GM12878 (cell line): ENCODE results near the gene PNLIPRP2. TPM values are rescaled to one million over a fixed set of nuclear protein-coding genes. Genes with fewer than 3 reads are reported as not detected.

Source experiments
- ATAC-seq: fragments of 200-7000 bp; cut with Tn5 transposase; 3 replicates; pipeline ENCODE4 v1.9.1; 2020; ENCODE audit warnings: mild to moderate bottlenecking, moderate library complexity
- BruUV-seq: library from RNA; stranded (reverse); fragments of 400-500 nt; replicated peaks from 2 replicates; lab custom pipeline; 2021; lab: Mats Ljungman, UMichigan
- CTCF ChIA-PET: fragments of 300-600 bp; sonication (Branson Sonifier 250); formaldehyde crosslinking; extraction: SDS; loops from one replicate; lab custom pipeline; 2021; ENCODE audit warnings: inconsistent platforms; lab: Yijun Ruan, JAX
- POLR2A ChIA-PET: fragments of 350-600 bp; formaldehyde crosslinking; extraction: SDS; loops from one replicate; lab custom pipeline; 2021; ENCODE audit warnings: inconsistent platforms; lab: Charles Lee
- RAD21 ChIA-PET: fragments of 300-600 bp; sonication (Branson Sonifier 250); formaldehyde crosslinking; loops from one replicate; lab custom pipeline; 2023; ENCODE audit warnings: antibody characterized with exemption; ENCODE audit not compliant: unreplicated experiment; lab: Charles Lee
- SMC1A ChIA-PET: fragments of 300-600 bp; sonication (Branson Sonifier 250); formaldehyde crosslinking; loops from one replicate; lab custom pipeline; 2023; ENCODE audit not compliant: unreplicated experiment, uncharacterized antibody; lab: Charles Lee
- DNase-seq: peaks from one replicate; pipeline ENCODE4 v3.0.0-alpha.2; 2011; ENCODE audit warnings: low read depth, low spot score
- FAIRE-seq: peaks from 3 replicates; lab custom pipeline; 2011; peaks lifted over from hg19 to GRCh38; lab: Jason Lieb, UNC
- H2AFZ ChIP-seq: 2 replicates; pipeline ENCODE4 v1.6.0; 2011; ENCODE audit warnings: low read depth, low read length, control low read depth; ENCODE audit not compliant: control insufficient read depth
- H3K27ac ChIP-seq: 2 replicates; pipeline ENCODE4 v1.5.1; 2011; ENCODE audit warnings: control low read depth; ENCODE audit not compliant: control insufficient read depth, insufficient read depth
- H3K27me3 ChIP-seq, 2 experiments: replicated peaks in 1 of 2; 2 replicates each; pipeline versions ENCODE4 v1.6.0 to v1.6.1; 2011; ENCODE audit warnings: low read length in 1 of 2; ENCODE audit not compliant: control insufficient read depth in 2 of 2, insufficient read depth in 2 of 2
- H3K36me3 ChIP-seq, 2 experiments: 2 replicates each; pipeline ENCODE4 v1.5.1; 2011; ENCODE audit warnings: low read length in 1 of 2; ENCODE audit not compliant: control insufficient read depth in 2 of 2, insufficient read depth in 2 of 2
- H3K4me1 ChIP-seq: 2 replicates; pipeline ENCODE4 v1.6.1; 2011; ENCODE audit warnings: mild to moderate bottlenecking, low read length, moderate library complexity, mixed read lengths; ENCODE audit not compliant: control insufficient read depth, insufficient read depth
- H3K4me2 ChIP-seq: 2 replicates; pipeline ENCODE4 v1.6.0; 2011; ENCODE audit warnings: control low read depth; ENCODE audit not compliant: control insufficient read depth, insufficient read depth
- H3K4me3 ChIP-seq: fragments of 200-600 bp; sonication (generic); 2 replicates; pipeline ENCODE4 v1.5.1; 2016
- H3K79me2 ChIP-seq: 2 replicates; pipeline ENCODE4 v1.6.0; 2011; ENCODE audit warnings: low read length; ENCODE audit not compliant: control insufficient read depth, insufficient read depth
- H3K9ac ChIP-seq: 2 replicates; pipeline ENCODE4 v1.8.0; 2011; ENCODE audit warnings: low read length, control low read depth, mixed read lengths; ENCODE audit not compliant: control insufficient read depth, insufficient read depth
- H3K9me3 ChIP-seq: replicated peaks from 3 replicates; pipeline ENCODE4 v1.5.1; 2011; ENCODE audit warnings: mild to moderate bottlenecking, low read length; ENCODE audit not compliant: control insufficient read depth, insufficient read depth
- H4K20me1 ChIP-seq: 2 replicates; pipeline ENCODE4 v1.6.0; 2011; ENCODE audit not compliant: control insufficient read depth, insufficient read depth
- CEBPB ChIP-seq, 2 experiments: fragments of 150-350 bp in 1 of 2; IDR thresholded peaks; 2 replicates each; pipeline ENCODE4 v1.6.1; 2012 to 2014; ENCODE audit warnings: low read depth in 2 of 2, low read length in 2 of 2, borderline replicate concordance in 1 of 2, inconsistent platforms in 1 of 2
- CREB1 ChIP-seq: IDR thresholded peaks from 2 replicates; pipeline ENCODE4 v1.6.1; 2012; ENCODE audit warnings: low read depth, mild to moderate bottlenecking, inconsistent platforms
- HCFC1 ChIP-seq: fragments of 150-350 bp; IDR thresholded peaks from 2 replicates; pipeline ENCODE4 v1.6.1; 2014; ENCODE audit warnings: low read length
- HDAC2 ChIP-seq: fragments of 200-600 bp; sonication (generic); IDR thresholded peaks from 2 replicates; pipeline ENCODE4 v1.6.1; 2017
- IKZF2 ChIP-seq, 2 experiments: fragments of 450-650 bp; IDR thresholded peaks; 2 replicates each; pipeline ENCODE4 v1.6.1; 2017; ENCODE audit warnings: mild to moderate bottlenecking in 2 of 2, moderate library complexity in 2 of 2
- MXI1 ChIP-seq: fragments of 150-350 bp; IDR thresholded peaks from 2 replicates; pipeline ENCODE4 v1.6.1; 2011; ENCODE audit warnings: low read depth, mild to moderate bottlenecking, inconsistent platforms, low read length, improper control_type of control experiment
- NFIC ChIP-seq: IDR thresholded peaks from 2 replicates; pipeline ENCODE4 v1.6.1; 2012; ENCODE audit warnings: low read depth, mild to moderate bottlenecking, inconsistent platforms, low read length, moderate library complexity
- RELA ChIP-seq: fragments of 450-650 bp; IDR thresholded peaks from 2 replicates; pipeline ENCODE4 v1.8.0; 2014; ENCODE audit warnings: borderline replicate concordance; ENCODE audit not compliant: partially characterized antibody
- SREBF2 ChIP-seq: IDR thresholded peaks from 2 replicates; pipeline ENCODE4 v1.6.1; 2012; ENCODE audit warnings: mild to moderate bottlenecking, low read length
- SUPT20H ChIP-seq: IDR thresholded peaks from 2 replicates; pipeline ENCODE4 v1.6.1; 2011; ENCODE audit warnings: low read depth, mild to moderate bottlenecking, low read length, moderate library complexity, borderline replicate concordance; ENCODE audit not compliant: control insufficient read depth
- SUZ12 ChIP-seq: fragments of 200-600 bp; sonication (generic); IDR thresholded peaks from one replicate; pipeline ENCODE4 v1.6.1; 2018; ENCODE audit warnings: antibody characterized with exemption, mild to moderate bottlenecking; ENCODE audit not compliant: unreplicated experiment
- TCF7 ChIP-seq: IDR thresholded peaks from 2 replicates; pipeline ENCODE4 v1.6.1; 2014; ENCODE audit warnings: antibody characterized with exemption, borderline replicate concordance
- WRNIP1 ChIP-seq: IDR thresholded peaks from 2 replicates; pipeline ENCODE4 v1.6.1; 2011; ENCODE audit warnings: low read depth, low read length, improper control_type of control experiment, borderline replicate concordance
- ZBTB33 ChIP-seq: fragments of 450-650 bp; IDR thresholded peaks from 2 replicates; pipeline ENCODE4 v1.6.1; 2017; ENCODE audit warnings: mild to moderate bottlenecking
- ZBTB40 ChIP-seq: fragments of 450-650 bp; IDR thresholded peaks from 2 replicates; pipeline ENCODE4 v1.6.1; 2016; ENCODE audit warnings: mild to moderate bottlenecking, moderate library complexity, borderline replicate concordance
- WGBS: methylation state at CpG from one replicate; pipeline ENCODE4 v1.1.6; 2016; ENCODE audit warnings: low lambda C conversion rate; ENCODE audit not compliant: insufficient replicate concordance, insufficient coverage; ENCODE audit errors: missing lambda C conversion rate; 5-methylcytosine and 5-hydroxymethylcytosine counted together
- in situ Hi-C: fragments of 300-500 bp; cut with MboI; formaldehyde crosslinking; loops from 9 replicates; pipeline ENCODE4 v1.14.3; 2018; ENCODE audit warnings: mixed read lengths
- intact Hi-C: fragments of 100-400 bp; cut with micrococcal nuclease; formaldehyde crosslinking; loops from one replicate; pipeline ENCODE4 v1.14.2; 2022; ENCODE audit not compliant: unreplicated experiment
- polyA plus RNA-seq, 11 experiments: library from polyadenylated mRNA; depleted of rRNA in 4 of 11; unstranded in 6 of 11; stranded (reverse) in 5 of 11; fragments of >200 nt; fragmentation: Nextera tagmentation in 4 of 11; fragmentation: Illumina TruSeq in 1 of 11; extraction: Ambion mirVana in 4 of 11; extraction: Trizol in 1 of 11; gene quantifications; 1 replicate in 1 of 11; 2 replicates in 10 of 11; pipeline versions ENCODE4 v1.2.1 to v1.2.3, GENCODE V29; 2011 to 2016; ENCODE audit warnings: inconsistent platforms in 2 of 11, missing spikeins in 2 of 11, low read depth in 1 of 11
- total RNA-seq, 4 experiments: library from RNA; depleted of rRNA in 3 of 4; stranded (reverse); fragments of >200 nt in 3 of 4; fragmentation: Illumina TruSeq in 1 of 4; extraction: Trizol in 1 of 4; gene quantifications; 2 replicates each; pipeline versions ENCODE4 v1.2.1 to v1.2.3, GENCODE V29; 2013 to 2021

PNLIPRP2 gene
- total and polyA plus RNA-seq, 10 of the 15 experiments (the other 5 are each of a cell fraction or from before 2014, with no cell fraction given) = 0.33 TPM; not detected in 9

GRCh38 chr10:116590590-116591444, 29.9 kb upstream of the PNLIPRP2 start, which contains the start of gene PNLIPRP1:
Gene PNLIPRP1 (plus strand): TSS chr10:116590959. CDS start chr10:116591130, 171 bp downstream.
- Histone ChIP-seq H3K4me1 (no peaks in the 10 kb centered on the region), H3K9ac (no peak within 1 kb of the TSS), H3K27me3 (no peaks in the 10 kb centered on the region), H3K9me3 (no peaks in the 10 kb centered on the region), H3K4me3 (no peak within 1 kb of the TSS), H3K4me2 (no peak within 1 kb of the TSS), H3K79me2 (no peaks in the 10 kb centered on the region), H3K36me3 (no peaks in the 10 kb centered on the region), H4K20me1 (no peaks in the 10 kb centered on the region), H3K27ac (no peak within 1 kb of the TSS), H2AFZ (no peak within 1 kb of the TSS)
- SMC1A ChIA-PET = no interaction called here
- in situ Hi-C loops = no loop called here
- CTCF ChIA-PET = no interaction called here
- RAD21 ChIA-PET = no interaction called here
- WGBS = 28% methylated on average over 9 of the region's 9 CpGs
- ATAC-seq = no peak
- BruUV-seq = no TSS peak
- POLR2A ChIA-PET = no interaction called here
- no peak for TF ChIP-seq IKZF2 (IDR thresholded peaks at IDR 0.05)
- no peak for TF ChIP-seq ZBTB33
- TF ChIP-seq RELA = no peak
- no peak for TF ChIP-seq MXI1
- no peak for TF ChIP-seq SUPT20H
- TF ChIP-seq CREB1 = no peak
- no peak for TF ChIP-seq NFIC
- TF ChIP-seq TCF7 = no peak
- no peak for TF ChIP-seq ZBTB40
- no peak for TF ChIP-seq CEBPB (IDR thresholded peaks at IDR 0.05; ENCODE audit: borderline replicate concordance in 1 of 2, low read depth in 2 of 2, low read length in 2 of 2)
- no peak for TF ChIP-seq SUZ12
- no peak for TF ChIP-seq WRNIP1
- TF ChIP-seq HDAC2 = no peak
- TF ChIP-seq HCFC1 = no peak
- TF ChIP-seq SREBF2 = no peak
- no peak for DNase-seq
- FAIRE-seq = no peak
- intact Hi-C loops = no loop called here
